AG08395 (cell line): ENCODE results near the gene PIK3R2.
"Not testable (repeated sequence)": the region's sequence is repeated elsewhere in the genome, so short reads cannot be mapped to it uniquely, and the experiment has no call there.

Experiments used
- DNase-seq: peaks from one replicate; pipeline ENCODE4 v3.0.0; 2012; ENCODE audit warnings: mixed read lengths, low spot score

The PIK3R2 gene

GRCh38 chr19:18203863-18204393, 51.0 kb downstream of the PIK3R2 start, which contains the start of gene RAB3A:
Gene RAB3A, minus strand, starts transcription at chr19:18204042. Its CDS starts 1,302 bp downstream, at chr19:18202740.
- DNase-seq, result peak; percentile 99

GRCh38 chr19:18204394-18205199, 51.6 kb downstream of the PIK3R2 start:
- no peak for DNase-seq

GRCh38 chr19:18205200-18205892, 52.4 kb downstream of the PIK3R2 start:
- peak; percentile 69 for DNase-seq

DNA sequence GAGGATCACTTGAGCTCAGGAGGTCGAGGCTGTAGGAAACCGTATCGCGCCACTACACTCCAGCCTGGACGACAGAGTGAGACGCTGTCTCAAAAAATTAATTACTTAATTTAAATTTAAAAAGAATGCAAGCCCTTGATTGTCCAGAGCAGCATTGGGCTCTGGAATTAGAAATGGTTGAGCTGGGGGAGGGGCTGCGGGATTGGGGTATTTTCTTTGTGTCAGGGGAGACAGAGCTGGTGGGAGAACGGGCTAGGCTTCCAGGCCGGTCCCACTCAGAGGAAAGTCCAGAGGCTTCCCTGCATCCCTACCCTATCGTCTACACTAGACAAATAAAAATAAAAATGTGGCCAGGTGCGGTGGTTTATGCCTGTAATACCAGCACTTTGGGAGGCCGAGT, 53.1 kb downstream of the PIK3R2 start:
- DNase-seq, result no peak

DNA sequence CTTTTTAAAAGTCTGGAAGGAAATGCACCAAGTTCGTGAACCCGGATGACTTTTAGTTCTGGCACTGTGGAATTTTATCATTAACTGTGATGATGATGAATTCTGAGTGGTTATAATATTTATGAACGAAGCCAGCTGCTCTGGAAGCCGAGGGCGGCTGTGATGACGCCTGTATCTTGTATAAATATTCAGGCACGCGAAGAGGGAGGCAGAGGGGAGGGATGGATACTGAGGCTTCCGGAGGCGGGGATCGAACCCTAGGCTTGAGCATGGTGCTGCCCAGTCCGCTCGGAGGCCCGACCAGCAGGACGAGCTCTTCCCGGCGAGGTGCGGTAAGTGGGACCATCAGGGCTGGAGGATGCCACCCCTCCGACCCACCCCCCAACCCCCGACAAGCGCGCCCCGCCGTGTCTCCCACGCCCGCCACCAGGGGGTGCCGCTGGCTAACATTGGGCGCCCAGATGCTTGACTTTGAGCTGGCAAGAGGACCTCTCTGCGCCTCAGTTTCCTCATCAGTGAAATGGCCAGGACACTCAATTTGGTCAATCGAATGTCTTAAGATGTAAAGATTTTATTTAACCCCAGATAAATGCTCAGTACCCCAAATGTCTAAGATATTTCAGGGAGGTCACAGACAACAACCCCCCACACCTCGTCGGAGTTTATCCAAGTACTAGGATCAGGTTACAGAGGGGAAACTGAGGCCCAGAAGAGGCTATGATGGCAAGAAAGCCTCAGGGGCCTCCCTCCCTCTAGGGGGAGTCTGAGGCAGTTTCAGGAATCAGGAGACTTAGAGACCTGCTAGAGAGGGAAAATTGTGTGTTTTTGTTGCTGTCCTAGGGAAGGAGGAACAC, 55.4 kb downstream of the PIK3R2 start:
- DNase-seq, result peak; percentile 70

GRCh38 chr19:18209912-18210311, 56.9 kb downstream of the PIK3R2 start:
- not testable (repeated sequence) for DNase-seq

DNA sequence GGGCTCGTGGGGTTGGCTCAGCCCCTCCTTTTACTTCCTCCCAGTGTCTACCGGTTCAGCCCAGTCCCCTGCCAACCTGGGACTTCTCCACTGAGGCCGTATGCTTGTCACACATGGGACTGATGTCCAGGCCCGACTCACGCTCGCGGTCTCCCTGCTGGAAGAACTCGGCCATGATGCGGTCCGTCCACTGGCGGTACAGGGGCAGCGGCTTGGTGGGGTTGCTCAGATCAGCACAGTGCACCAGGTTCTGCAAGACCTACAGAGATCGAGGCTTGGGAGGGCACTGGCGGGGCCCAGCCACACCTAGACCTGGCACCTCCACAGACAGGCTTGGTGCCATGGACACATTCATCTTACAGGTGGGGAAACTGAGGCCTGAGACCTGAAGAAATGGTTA, 58.7 kb downstream of the PIK3R2 start:
- no peak for DNase-seq

GRCh38 chr19:18214779-18215433, 61.9 kb downstream of the PIK3R2 start:
- peak; percentile 75 for DNase-seq

GRCh38 chr19:18216789-18217188, 63.8 kb downstream of the PIK3R2 start:
- DNase-seq, result no peak

DNA sequence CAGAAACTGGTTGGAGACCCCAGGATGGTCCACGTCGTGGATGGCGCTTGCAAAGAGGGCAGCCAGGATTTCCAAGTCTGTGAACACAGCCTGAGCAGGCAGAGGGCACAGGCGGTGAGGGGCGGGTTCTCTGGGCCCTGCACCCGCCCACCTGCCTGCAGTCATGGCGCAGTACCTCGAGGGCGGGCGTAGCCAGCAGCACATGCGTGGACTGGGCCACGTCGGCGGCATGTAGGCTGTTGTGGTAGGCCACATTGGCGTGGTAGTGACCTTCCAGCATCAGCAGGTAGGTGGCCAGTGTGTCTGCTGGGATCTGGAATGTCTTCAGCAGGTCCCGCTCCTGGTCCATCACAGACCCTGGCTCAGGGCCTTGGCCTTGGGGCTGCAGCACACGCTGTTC, 65.2 kb downstream of the PIK3R2 start:
- DNase-seq, result no peak

- DNase-seq, result no peak
These were observed 65.6 kb downstream of the PIK3R2 start for GRCh38 chr19:18218600-18218999.
